Fibroblast of lung (primary cell): ENCODE data around the gene FOXD3.

Experiments used
- EZH2 ChIP-seq: IDR thresholded peaks from 2 replicates; pipeline ENCODE4 v1.5.1; 2012; ENCODE audit warnings: low read length, control low read depth, mild to moderate bottlenecking; ENCODE audit errors: missing control alignments
- TF ChIP-seq, protein P1 (sequence below), 2 donors: IDR thresholded peaks in 1 of 2; conservative IDR thresholded peaks in 1 of 2; 1 replicate in 1 of 2; 2 replicates in 1 of 2; pipeline ENCODE4 v1.5.1; 2011 to 2012; ENCODE audit warnings: low read length in 2 of 2, control low read depth in 1 of 2, inconsistent platforms in 1 of 2, low read depth in 1 of 2, mild to moderate bottlenecking in 1 of 2

DNA sequence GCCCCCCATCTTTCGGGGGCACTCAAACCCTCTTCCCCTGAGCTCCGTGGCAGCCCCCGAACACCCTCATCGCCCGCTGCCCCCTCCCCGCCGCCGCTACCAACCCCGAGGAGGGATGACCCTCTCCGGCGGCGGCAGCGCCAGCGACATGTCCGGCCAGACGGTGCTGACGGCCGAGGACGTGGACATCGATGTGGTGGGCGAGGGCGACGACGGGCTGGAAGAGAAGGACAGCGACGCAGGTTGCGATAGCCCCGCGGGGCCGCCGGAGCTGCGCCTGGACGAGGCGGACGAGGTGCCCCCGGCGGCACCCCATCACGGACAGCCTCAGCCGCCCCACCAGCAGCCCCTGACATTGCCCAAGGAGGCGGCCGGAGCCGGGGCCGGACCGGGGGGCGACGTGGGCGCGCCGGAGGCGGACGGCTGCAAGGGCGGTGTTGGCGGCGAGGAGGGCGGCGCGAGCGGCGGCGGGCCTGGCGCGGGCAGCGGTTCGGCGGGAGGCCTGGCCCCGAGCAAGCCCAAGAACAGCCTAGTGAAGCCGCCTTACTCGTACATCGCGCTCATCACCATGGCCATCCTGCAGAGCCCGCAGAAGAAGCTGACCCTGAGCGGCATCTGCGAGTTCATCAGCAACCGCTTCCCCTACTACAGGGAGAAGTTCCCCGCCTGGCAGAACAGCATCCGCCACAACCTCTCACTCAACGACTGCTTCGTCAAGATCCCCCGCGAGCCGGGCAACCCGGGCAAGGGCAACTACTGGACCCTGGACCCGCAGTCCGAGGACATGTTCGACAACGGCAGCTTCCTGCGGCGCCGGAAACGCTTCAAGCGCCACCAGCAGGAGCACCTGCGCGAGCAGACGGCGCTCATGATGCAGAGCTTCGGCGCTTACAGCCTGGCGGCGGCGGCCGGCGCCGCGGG, 837 bp downstream of the FOXD3 start:
- TF ChIP-seq, protein P1, sequence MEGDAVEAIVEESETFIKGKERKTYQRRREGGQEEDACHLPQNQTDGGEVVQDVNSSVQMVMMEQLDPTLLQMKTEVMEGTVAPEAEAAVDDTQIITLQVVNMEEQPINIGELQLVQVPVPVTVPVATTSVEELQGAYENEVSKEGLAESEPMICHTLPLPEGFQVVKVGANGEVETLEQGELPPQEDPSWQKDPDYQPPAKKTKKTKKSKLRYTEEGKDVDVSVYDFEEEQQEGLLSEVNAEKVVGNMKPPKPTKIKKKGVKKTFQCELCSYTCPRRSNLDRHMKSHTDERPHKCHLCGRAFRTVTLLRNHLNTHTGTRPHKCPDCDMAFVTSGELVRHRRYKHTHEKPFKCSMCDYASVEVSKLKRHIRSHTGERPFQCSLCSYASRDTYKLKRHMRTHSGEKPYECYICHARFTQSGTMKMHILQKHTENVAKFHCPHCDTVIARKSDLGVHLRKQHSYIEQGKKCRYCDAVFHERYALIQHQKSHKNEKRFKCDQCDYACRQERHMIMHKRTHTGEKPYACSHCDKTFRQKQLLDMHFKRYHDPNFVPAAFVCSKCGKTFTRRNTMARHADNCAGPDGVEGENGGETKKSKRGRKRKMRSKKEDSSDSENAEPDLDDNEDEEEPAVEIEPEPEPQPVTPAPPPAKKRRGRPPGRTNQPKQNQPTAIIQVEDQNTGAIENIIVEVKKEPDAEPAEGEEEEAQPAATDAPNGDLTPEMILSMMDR (conservative IDR thresholded peaks at IDR 0.05 in 1 of 2, IDR thresholded peaks at IDR 0.05 in 1 of 2; ENCODE audit: low read depth in 1 of 2, low read length in 2 of 2), result no peak
- peak; percentile 100 for TF ChIP-seq EZH2
